GM19438 (cell line): ENCODE data around the gene TRPV2.
"Not testable (repeated sequence)": the region's sequence is repeated elsewhere in the genome, so short reads cannot be mapped to it uniquely, and the experiment has no call there.

ENCODE experiments used
- ATAC-seq: cut with Tn5 transposase; IDR thresholded peaks from one replicate; pipeline ENCODE4 v1.9.1; 2021; ENCODE audit warnings: low read depth; ENCODE audit not compliant: unreplicated experiment

The TRPV2 gene, protein sequence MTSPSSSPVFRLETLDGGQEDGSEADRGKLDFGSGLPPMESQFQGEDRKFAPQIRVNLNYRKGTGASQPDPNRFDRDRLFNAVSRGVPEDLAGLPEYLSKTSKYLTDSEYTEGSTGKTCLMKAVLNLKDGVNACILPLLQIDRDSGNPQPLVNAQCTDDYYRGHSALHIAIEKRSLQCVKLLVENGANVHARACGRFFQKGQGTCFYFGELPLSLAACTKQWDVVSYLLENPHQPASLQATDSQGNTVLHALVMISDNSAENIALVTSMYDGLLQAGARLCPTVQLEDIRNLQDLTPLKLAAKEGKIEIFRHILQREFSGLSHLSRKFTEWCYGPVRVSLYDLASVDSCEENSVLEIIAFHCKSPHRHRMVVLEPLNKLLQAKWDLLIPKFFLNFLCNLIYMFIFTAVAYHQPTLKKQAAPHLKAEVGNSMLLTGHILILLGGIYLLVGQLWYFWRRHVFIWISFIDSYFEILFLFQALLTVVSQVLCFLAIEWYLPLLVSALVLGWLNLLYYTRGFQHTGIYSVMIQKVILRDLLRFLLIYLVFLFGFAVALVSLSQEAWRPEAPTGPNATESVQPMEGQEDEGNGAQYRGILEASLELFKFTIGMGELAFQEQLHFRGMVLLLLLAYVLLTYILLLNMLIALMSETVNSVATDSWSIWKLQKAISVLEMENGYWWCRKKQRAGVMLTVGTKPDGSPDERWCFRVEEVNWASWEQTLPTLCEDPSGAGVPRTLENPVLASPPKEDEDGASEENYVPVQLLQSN

DNA sequence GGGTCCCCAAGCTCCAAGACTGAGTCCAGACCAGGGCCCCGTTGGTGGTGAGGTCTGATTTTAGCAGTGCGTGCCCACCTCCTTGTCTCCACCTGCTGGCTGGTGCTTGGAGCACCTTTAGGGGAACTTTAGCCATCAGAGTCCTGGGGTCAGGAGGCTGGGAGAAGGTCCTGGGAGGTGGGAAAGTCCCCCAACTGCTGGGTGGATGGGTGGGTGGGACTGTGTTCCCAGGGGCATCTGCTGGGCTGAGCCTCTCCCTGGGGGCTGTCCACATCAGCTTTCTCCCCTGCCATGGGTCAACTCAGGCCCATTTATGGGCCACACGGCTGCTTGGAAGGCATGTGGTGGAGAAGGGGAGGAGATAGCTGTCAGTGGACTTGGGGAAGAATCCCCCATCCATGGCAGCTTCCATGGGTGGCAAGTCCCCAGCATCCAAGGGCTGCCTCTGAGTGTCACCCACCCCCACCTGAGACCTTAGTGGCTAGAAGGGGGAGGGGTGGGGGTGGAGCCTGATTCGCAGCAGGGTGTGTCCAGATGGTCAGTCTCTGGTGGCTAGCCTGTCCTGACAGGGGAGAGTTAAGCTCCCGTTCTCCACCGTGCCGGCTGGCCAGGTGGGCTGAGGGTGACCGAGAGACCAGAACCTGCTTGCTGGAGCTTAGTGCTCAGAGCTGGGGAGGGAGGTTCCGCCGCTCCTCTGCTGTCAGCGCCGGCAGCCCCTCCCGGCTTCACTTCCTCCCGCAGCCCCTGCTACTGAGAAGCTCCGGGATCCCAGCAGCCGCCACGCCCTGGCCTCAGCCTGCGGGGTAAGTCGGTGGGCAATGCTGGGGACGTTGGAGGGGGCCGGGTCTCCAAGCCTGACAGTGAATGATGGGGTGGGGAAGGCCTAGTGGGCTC is at the start of gene TRPV2:
TSS of gene TRPV2 (plus strand) at position 541 of the 894 bp plus-strand sequence. CDS start 2,098 bp downstream, outside the sequence.
- no peak for ATAC-seq

DNA sequence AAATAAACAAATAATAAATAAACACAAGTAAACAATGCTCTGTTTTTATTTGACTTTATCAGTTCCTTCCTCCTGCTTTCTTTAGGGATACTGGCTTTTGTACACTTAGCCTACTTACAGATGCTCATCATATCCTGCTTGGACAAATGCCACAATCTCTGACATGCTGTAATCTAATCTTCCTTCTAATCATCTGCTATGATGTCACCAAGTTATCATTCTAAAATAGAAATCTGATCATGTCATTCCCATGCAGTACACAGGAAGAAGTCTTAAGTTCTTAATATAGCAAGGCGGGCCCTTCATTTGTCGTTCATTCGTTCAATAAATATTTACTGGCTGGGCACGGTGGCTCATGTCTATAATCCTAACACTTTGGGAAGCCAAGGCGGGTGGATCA is 43.6 kb upstream of the TRPV2 start:
- no peak for ATAC-seq

DNA sequence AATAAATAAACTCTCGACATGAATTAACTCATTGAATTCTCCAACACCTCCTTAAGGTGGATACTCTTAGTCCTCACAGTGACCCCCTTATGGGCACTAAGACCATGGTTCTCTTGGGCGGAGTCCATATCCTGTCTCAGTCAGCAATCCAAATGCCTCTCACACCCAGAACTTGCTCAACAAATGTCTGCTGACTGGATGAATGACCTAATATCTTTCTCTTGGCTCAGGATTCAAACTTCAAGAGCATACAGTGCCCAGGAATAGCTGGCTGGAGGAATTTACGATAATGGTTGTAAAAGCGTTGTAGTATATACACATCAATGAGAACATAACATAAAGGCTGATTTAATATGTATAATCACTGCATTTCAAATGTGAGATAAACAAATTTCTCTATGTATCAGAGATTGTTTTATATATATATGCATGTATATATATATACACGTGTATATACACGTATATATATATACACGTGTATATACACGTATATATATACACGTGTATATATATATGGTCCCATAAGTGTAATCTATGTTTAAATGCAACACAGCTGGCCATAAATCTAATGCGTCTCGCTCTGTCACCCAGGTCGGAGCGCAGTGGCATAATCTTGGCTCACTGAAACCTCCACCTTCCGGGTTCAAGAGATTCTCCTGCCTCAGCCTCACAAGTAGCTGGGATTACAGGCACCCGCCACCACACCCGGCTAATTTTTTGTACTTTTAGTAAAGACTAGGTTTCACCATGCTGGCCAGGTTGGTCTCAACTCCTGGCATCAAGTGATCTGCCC is 41.0 kb upstream of the TRPV2 start:
- ATAC-seq, result no peak

DNA sequence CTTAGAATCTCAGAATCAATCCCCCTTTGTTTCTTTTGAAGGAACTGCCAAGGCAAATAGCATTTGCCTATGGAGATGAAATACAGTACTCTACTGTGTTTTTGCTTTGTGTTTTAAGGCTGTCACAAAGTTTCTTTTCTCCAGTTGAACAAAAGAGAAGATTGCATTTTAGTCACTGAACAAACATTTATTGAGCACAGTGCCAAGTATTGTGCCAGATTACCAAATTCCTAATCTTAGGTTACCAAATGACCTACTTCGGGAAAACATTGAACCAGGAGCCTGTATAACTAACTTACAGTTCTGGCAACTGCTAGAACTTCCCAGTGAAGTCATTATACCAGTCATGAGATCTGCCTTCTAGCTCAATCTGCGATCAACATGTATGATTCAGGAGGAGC is 37.4 kb upstream of the TRPV2 start:
- ATAC-seq, result no peak

DNA sequence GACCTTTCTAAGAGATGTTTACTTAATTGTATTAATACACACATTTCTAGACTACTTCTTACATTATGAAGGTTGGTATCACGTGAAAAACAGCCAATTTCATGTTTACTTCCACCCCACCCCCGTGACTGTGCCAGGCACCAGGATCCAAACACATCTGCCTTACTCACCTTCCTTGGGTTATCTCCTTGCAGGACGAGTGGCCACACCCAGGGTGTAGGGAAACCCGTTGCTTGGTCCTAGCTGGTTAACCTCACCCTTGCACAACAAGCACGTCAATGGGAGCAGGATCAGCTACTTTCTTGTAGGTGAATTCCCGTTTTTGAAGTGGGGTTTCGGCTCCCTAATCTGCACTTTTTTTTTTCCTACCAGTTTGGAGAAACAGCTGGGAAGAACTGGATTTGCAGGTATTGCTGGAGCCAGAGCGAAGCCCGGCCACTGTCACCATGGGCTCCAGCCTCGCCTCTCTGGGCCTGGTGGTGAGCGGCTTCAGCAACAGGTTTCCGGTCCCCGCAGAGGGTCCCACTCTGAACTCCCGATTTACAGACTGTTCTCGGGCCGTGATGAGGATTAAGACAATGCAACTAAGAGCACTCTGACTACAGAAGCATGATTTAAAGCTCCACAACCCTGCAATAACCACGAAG is 36.6 kb upstream of the TRPV2 start:
- no peak for ATAC-seq

DNA sequence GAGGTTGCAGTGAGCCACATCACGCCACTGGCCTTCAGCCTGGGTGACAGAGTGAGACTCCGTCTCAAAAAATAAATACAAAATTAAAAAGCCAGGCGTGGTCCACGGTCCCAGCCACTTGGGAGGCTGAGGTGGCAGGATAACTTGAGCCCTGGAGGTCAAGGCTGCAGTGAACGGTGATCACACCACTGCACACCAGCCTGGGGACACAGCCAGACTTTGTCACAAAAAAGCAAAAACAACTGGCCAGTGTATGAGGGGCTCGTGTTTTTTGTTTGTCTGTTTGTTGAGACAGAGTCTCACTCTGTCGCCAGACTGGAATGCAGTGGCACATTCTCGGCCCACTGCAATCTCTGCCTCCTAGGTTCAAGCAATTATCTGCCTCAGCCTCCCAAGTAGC is 35.7 kb upstream of the TRPV2 start:
- no peak for ATAC-seq

DNA sequence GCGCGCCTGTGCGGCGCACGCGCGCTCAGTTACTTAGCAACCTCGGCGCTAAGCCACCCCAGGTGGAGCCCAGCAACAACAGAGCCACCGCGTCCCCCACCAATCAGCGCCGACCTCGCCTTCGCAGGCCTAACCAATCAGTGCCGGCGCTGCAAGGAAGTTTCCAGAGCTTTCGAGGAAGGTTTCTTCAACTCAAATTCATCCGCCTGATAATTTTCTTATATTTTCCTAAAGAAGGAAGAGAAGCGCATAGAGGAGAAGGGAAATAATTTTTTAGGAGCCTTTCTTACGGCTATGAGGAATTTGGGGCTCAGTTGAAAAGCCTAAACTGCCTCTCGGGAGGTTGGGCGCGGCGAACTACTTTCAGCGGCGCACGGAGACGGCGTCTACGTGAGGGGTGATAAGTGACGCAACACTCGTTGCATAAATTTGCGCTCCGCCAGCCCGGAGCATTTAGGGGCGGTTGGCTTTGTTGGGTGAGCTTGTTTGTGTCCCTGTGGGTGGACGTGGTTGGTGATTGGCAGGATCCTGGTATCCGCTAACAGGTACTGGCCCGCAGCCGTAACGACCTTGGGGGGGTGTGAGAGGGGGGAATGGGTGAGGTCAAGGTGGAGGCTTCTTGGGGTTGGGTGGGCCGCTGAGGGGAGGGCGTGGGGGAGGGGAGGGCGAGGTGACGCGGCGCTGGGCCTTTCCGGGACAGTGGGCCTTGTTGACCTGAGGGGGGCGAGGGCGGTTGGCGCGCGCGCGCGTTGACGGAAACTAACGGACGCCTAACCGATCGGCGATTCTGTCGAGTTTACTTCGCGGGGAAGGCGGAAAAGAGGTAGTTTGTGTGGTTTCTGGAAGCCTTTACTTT is 34.5 kb upstream of the TRPV2 start, which contains the start of gene UBB:
TSS of gene UBB (plus strand) at position 452 of the 856 bp plus-strand sequence. CDS start 817 bp downstream, outside the sequence.
- peak; percentile 96 for ATAC-seq

DNA sequence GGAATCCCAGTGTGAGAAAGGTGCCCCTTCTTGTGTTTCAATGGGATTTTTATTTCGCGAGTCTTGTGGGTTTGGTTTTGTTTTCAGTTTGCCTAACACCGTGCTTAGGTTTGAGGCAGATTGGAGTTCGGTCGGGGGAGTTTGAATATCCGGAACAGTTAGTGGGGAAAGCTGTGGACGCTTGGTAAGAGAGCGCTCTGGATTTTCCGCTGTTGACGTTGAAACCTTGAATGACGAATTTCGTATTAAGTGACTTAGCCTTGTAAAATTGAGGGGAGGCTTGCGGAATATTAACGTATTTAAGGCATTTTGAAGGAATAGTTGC is 33.9 kb upstream of the TRPV2 start:
- ATAC-seq, result no peak

DNA sequence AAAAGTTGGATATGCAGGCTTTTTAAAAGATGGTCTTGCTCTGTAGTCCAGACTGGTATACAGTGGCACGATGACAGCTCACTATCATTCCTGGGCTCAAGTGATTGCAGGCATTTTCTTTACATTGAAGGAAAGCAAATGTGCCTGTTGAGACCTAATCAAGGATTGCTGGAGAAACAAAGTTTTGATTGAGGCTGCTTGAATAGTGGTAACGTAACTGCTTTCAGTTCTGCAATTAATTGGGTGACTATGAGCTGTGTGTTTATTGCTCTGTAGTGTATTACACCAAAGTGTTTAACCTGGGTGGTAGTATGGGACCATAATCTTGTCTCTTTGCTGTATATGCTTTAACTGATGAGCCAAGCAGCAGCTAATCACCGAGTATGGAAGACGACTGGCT is 32.2 kb upstream of the TRPV2 start:
- ATAC-seq, result no peak

DNA sequence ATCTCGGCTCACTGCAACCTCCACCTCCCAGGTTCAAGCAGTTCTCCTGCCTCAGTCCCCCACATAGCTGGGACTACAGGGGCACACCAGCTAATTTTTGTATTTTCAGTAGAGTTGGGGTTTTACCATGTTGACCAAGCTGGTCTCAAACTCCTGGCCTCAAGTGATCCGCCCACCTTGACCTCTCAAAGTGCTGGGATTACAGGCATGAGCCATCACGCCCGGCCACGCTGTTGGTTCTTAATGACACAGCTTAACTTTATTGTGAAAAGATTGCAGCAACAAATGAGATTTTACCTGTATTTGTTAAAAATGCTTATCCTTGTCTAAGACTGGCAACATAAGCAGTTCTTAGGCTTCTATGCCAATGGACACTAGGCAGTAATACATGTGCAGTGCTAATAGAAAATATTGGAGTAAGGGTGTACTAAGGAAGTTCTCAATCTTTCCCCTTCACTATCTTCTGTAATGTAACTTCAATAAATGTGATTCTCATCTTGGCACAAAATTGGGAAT is 31.5 kb upstream of the TRPV2 start:
- ATAC-seq, result no peak

DNA sequence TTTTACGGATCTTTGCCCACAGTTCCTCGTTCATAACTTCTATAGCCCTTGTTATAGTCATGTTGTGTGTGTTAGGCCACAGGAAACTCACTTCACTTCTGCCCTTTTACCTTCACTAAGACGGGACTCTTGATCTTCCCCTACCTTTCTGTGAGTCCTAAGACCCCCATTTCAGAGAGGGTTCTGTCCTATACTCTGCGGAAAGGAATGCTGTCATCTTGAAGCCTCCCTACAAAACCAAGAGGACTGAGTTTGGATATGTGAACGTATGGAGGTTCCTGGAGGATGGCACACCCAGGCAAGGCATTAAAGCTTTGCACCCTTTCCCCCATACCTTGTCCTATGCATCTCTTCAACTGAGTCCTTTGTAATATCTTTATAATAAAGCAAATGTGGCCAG is 30.8 kb upstream of the TRPV2 start:
- ATAC-seq, result no peak

DNA sequence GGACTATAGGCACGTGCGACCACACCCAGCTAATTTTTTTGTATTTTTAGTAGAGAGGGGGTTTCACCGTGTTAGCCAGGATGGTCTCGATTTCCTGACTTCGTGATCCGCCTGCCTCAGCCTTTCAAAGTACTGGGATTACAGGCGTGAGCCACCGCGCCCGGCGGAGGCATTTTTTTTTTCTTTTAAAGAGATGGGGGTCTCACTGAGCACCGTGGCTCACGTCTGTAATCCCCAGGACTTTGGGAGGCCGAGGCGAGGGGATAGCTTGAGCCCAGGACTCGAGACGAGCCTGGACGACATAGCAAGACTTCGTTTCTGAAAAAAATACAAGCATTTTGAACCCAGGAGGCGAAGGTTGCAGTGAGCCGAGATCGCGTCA is 29.3 kb upstream of the TRPV2 start:
- not testable (repeated sequence) for ATAC-seq

DNA sequence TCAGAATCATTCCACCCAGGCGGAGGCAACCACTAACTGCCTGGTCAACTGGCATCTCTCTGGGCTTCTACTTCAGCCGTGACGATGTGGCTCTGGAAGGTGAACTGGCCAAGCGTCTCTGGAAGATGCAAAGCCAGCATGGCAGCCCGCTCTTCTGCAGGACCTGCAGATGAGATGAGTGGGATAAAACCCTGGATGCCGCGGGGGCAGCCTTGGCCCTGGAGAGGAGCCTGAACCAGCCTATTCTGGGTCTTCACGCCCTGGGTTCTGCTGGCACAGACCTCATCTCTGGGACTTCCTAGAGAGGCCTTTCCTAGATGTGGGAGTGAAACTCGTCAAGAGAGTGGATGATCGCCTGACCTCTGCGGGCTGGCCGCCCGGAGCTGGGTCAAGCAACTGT is 23.9 kb upstream of the TRPV2 start:
- no peak for ATAC-seq

DNA sequence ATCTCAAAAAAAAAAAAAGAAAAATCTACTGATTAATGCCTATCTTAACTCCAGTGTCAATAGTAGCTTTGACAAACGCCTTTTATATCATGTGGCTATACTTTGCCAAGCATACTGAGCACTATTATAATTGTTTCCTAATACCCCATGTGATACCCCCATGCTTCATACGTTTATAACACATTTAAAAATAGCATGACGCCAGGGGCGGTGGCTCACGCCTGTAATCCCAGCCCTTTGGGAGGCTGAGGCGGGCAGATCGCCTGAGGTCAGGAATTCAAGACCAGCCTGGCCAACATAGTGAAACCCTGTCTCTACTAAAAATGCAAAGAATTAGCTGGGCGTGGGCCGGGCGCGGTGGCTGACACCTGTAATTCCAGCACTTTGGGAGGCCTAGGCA is 22.9 kb upstream of the TRPV2 start:
- ATAC-seq, result not testable (repeated sequence)

DNA sequence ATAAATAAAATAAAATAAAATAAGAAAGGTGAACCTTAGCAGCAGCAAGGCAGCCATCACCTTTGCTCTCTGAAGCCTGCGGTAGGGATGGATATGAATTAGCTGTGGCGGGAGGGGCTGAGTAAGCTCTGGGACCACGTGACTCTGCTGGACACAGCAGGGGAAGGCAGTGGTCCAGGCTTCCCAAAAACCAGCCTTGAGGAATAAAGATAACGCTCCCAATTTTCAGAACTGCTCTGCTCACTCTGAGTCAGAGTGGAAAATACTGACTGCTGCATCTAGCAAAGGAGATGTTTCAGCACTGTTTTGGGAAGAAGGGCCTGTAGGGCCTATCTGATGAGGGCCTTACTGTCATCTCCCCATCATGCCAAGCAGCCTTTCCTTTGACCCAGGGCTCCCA is 19.5 kb upstream of the TRPV2 start:
- ATAC-seq, result not testable (repeated sequence)

DNA sequence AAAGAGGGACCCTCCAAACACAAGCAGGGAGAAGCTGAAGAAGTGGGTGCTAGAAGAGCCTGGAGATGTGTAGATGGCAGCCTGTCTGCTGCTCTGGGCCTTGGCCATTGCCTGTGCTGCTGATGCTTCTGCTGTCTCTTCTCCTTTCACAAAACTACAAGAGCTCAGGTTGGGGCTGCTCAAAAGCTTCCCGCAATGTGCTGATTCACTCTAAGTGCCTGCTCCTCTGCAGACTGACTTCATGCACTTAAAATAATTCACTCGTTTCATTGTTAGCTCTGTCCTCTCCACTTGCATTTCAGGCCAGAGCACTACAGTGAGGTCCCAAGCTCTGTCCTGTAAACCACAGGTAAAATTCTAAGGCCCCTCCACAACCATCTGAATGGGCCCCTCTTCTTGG is 18.7 kb upstream of the TRPV2 start:
- not testable (repeated sequence) for ATAC-seq

DNA sequence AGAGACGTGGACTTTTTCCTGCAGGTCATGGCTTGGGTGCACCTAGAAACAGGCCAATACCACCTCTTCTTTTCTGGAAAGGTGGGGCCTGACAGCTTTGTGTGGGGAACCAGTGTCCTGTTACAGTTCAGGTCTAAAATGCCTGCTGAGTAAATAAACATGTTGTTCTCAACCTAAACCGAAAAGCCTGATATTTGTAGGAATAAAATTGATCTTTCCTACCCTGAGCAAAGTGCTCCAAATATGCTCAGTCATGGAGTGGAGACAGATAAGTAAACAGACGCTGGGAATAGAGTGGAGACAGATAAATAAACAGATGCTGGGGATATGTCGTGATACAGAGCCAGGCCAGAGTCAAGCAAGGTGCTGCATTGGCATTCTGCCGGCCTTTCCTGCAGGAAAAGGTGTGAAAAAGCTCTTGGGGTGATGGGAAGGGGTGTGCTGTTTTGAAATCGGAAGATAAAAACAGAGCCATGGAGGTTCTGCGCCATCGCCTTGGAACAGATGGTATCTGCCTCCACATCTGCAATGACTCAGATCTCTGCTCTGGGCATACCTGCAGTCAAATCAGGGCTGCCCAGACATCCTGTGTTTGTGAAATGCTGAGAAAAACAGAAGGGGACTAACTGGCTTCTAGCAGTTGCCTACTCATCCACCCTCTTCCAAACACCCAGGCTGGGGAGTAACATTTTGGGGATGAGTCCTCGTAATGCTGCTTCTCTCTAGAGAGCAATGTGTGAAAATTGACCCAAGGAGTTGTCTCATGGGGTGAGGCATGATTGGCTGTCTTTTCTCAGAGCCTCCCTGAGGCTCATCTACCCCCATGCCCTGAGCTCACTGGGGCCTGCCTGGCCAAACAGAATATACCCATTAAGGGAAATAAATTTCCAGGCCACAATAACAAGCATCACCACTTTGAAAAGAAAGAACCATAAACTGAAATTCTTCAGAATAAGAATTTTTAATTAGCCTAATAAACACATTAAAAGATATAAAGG is 16.8 kb upstream of the TRPV2 start:
- no peak for ATAC-seq
